ENCODE measurements around the gene DTX2. TPM values are rescaled to one million over a fixed set of nuclear protein-coding genes. Genes with fewer than 3 reads are reported as not detected.
"Not testable (repeated sequence)": the region's sequence is repeated elsewhere in the genome, so short reads cannot be mapped to it uniquely, and the experiment has no call there.

DTX2 gene
- total RNA-seq, 1 experiment from 2014 or later, result 37.4 TPM

- no peaks in the 10 kb centered on the region for H3K27me3 ChIP-seq (ENCODE audit: insufficient read depth, low read length)
- CTCF ChIA-PET, result no interaction called here
- H3K79me2 ChIP-seq (ENCODE audit: insufficient read depth, low read length), result no peaks in the 10 kb centered on the region
- no TSS peak for BruUV-seq (replicated peaks)
- DNase-seq (ENCODE audit: low read depth, low spot score) (no peak), ATAC-seq (no peak)
- H3K4me2 ChIP-seq (ENCODE audit: low read length), result no peak overlapping the region
- no peaks in the 10 kb centered on the region for H4K20me1 ChIP-seq (ENCODE audit: insufficient read depth)
- H3K9me3 ChIP-seq (ENCODE audit: control insufficient read depth in 1 of 2, insufficient read depth in 1 of 2, low read depth in 1 of 2, low read length in 2 of 2), result no peaks in the 10 kb centered on the region
- no peak for TF ChIP-seq SIN3A (IDR thresholded peaks at IDR 0.05; ENCODE audit: low read depth)
- no peak for TF ChIP-seq YY1 (IDR thresholded peaks at IDR 0.05; ENCODE audit: extremely low read depth, insufficient replicate concordance, low read depth, low read length)
- no peak for TF ChIP-seq TCF7L2 (IDR thresholded peaks at IDR 0.05; ENCODE audit: borderline replicate concordance, extremely low read depth, insufficient read depth, insufficient read length)
- TF ChIP-seq ZFX (IDR thresholded peaks at IDR 0.05), result no peak
- no peak for TF ChIP-seq EZH2 (IDR thresholded peaks at IDR 0.05)
- TF ChIP-seq ZNF274 (IDR thresholded peaks at IDR 0.05; ENCODE audit: low read depth, low read length), result no peak
- no peak for TF ChIP-seq CEBPB (IDR thresholded peaks at IDR 0.05; ENCODE audit: low read depth)
- TF ChIP-seq SP1 (IDR thresholded peaks at IDR 0.05; ENCODE audit: low read depth), result no peak
- no peak overlapping the region for H3K4me3 ChIP-seq (replicated peaks in 1 of 2; ENCODE audit: low read depth in 1 of 2, low read length in 2 of 2)
- H3K27ac ChIP-seq (ENCODE audit: low read depth, low read length), result no peak overlapping the region; the same call in 1 of the 2 replicates
- peaks cover 9 to 10% of the 10 kb centered on the region in 2 experiments for H3K4me1 ChIP-seq (ENCODE audit: control insufficient read depth in 1 of 2, insufficient read depth in 2 of 2, low read length in 2 of 2)
- H3K36me3 ChIP-seq (ENCODE audit: control insufficient read depth in 1 of 2, insufficient read depth in 2 of 2, low read length in 2 of 2), result no peaks in the 10 kb centered on the region; a peak in 1 of 4 replicates
- H3K9ac ChIP-seq (ENCODE audit: low read length), result no peak overlapping the region
- POLR2A ChIA-PET, result no interaction called here
- no peaks in the 10 kb centered on the region for H3K9me2 ChIP-seq (ENCODE audit: insufficient read depth)
- H2AFZ ChIP-seq (ENCODE audit: low read depth, low read length, poor library complexity, severe bottlenecking), result no peak overlapping the region
- RAD21 ChIA-PET (ENCODE audit: low non-redundant PET in 1 of 2, low total read pairs in 2 of 2, uncharacterized antibody in 2 of 2, unreplicated experiment in 2 of 2), result no interaction called here
- intact Hi-C loops (cut with micrococcal nuclease), result no loop called here
These were observed 43.9 kb downstream of the DTX2 start for GRCh38 chr7:76505168-76506080.

GRCh38 chr7:76506081-76506440 lies 44.6 kb downstream of the DTX2 start:
- Histone ChIP-seq H3K27ac (ENCODE audit: low read depth, low read length) (no peak overlapping the region), H3K9me2 (ENCODE audit: insufficient read depth) (no peaks in the 10 kb centered on the region), H2AFZ (ENCODE audit: low read depth, low read length, poor library complexity, severe bottlenecking) (no peak overlapping the region), H3K4me2 (ENCODE audit: low read length) (no peak overlapping the region), H3K4me3 (replicated peaks in 1 of 2; ENCODE audit: low read depth in 1 of 2, low read length in 2 of 2) (no peak overlapping the region), H3K9ac (ENCODE audit: low read length) (no peak overlapping the region), H3K4me1 (ENCODE audit: control insufficient read depth in 1 of 2, insufficient read depth in 2 of 2, low read length in 2 of 2) (peaks cover 12 to 13% of the 10 kb centered on the region in 2 experiments), H3K9me3 (ENCODE audit: control insufficient read depth in 1 of 2, insufficient read depth in 1 of 2, low read depth in 1 of 2, low read length in 2 of 2) (no peaks in the 10 kb centered on the region), H3K36me3 (ENCODE audit: control insufficient read depth in 1 of 2, insufficient read depth in 2 of 2, low read length in 2 of 2) (no peaks in the 10 kb centered on the region; a peak in 1 of 4 replicates), H3K27me3 (ENCODE audit: insufficient read depth, low read length) (no peaks in the 10 kb centered on the region), H3K79me2 (ENCODE audit: insufficient read depth, low read length) (no peaks in the 10 kb centered on the region), H4K20me1 (ENCODE audit: insufficient read depth) (no peaks in the 10 kb centered on the region)
- RAD21 ChIA-PET (ENCODE audit: low non-redundant PET in 1 of 2, low total read pairs in 2 of 2, uncharacterized antibody in 2 of 2, unreplicated experiment in 2 of 2), result no interaction called here
- intact Hi-C loops (cut with micrococcal nuclease), result no loop called here
- CTCF ChIA-PET, result no interaction called here
- POLR2A ChIA-PET, result no interaction called here
- TF ChIP-seq ZFX (IDR thresholded peaks at IDR 0.05), result no peak
- no peak for TF ChIP-seq EZH2phosphoT487 (IDR thresholded peaks at IDR 0.05; ENCODE audit: borderline replicate concordance)
- DNase-seq (ENCODE audit: low read depth, low spot score), result no peak
- no TSS peak for BruUV-seq (replicated peaks)
- ATAC-seq, result no peak

GRCh38 chr7:76506643-76507042 lies 45.1 kb downstream of the DTX2 start:
- H3K9ac ChIP-seq (ENCODE audit: low read length); DNase-seq (ENCODE audit: low read depth, low spot score); H3K9me3 ChIP-seq (ENCODE audit: control insufficient read depth in 1 of 2, insufficient read depth in 1 of 2, low read depth in 1 of 2, low read length in 2 of 2); H3K4me3 ChIP-seq (replicated peaks in 1 of 2; ENCODE audit: low read depth in 1 of 2, low read length in 2 of 2); H3K79me2 ChIP-seq (ENCODE audit: insufficient read depth, low read length); H3K27ac ChIP-seq (ENCODE audit: low read depth, low read length); H4K20me1 ChIP-seq (ENCODE audit: insufficient read depth); RAD21 ChIA-PET (ENCODE audit: low non-redundant PET in 1 of 2, low total read pairs in 2 of 2, uncharacterized antibody in 2 of 2, unreplicated experiment in 2 of 2); H3K36me3 ChIP-seq (ENCODE audit: control insufficient read depth in 1 of 2, insufficient read depth in 2 of 2, low read length in 2 of 2); H3K4me2 ChIP-seq (ENCODE audit: low read length); CTCF ChIA-PET; H2AFZ ChIP-seq (ENCODE audit: low read depth, low read length, poor library complexity, severe bottlenecking); intact Hi-C loops (cut with micrococcal nuclease); POLR2A ChIA-PET; BruUV-seq (replicated peaks); ATAC-seq; H3K27me3 ChIP-seq (ENCODE audit: insufficient read depth, low read length); H3K9me2 ChIP-seq (ENCODE audit: insufficient read depth): not testable (repeated sequence)
- H3K4me1 ChIP-seq (ENCODE audit: control insufficient read depth in 1 of 2, insufficient read depth in 2 of 2, low read length in 2 of 2), result peaks cover 12 to 13% of the 10 kb centered on the region in 2 experiments

Measured in HCT116 (cell line).